GM21367 (cell line): ENCODE results near the gene C4BPA.
A peak's percentile ranks its signal among the peaks of the same experiment; 100 is the strongest.

ENCODE experiments used
- ATAC-seq: cut with Tn5 transposase; IDR thresholded peaks from one replicate; pipeline ENCODE4 v1.9.1; 2021; ENCODE audit not compliant: unreplicated experiment

C4BPA gene

GRCh38 chr1:207077012-207077411 lies 27.0 kb upstream of the C4BPA start:
- no peak for ATAC-seq

GRCh38 chr1:207077470-207078377 lies 26.3 kb upstream of the C4BPA start:
- ATAC-seq, result peak; percentile 51

- ATAC-seq, result no peak
Measured at GRCh38 chr1:207078578-207079132, 25.4 kb upstream of the C4BPA start.

- no peak for ATAC-seq
Measured at GRCh38 chr1:207079706-207080241, 24.3 kb upstream of the C4BPA start.

- no peak for ATAC-seq
Measured at GRCh38 chr1:207081088-207081487, 22.9 kb upstream of the C4BPA start.

- no peak for ATAC-seq
Measured at GRCh38 chr1:207081806-207082205, 22.2 kb upstream of the C4BPA start.

- no peak for ATAC-seq
Measured at GRCh38 chr1:207084232-207084631, 19.8 kb upstream of the C4BPA start.

- ATAC-seq, result no peak
Measured at GRCh38 chr1:207084701-207085180, 19.3 kb upstream of the C4BPA start.

- ATAC-seq, result no peak
Measured at GRCh38 chr1:207085887-207086286, 18.1 kb upstream of the C4BPA start.

GRCh38 chr1:207088161-207088560 lies 15.9 kb upstream of the C4BPA start:
- no peak for ATAC-seq

GRCh38 chr1:207088701-207089626 lies 15.1 kb upstream of the C4BPA start, which contains the start of gene C4BPB:
C4BPB (plus strand) TSS chr1:207088860; CDS start chr1:207089532, 672 bp downstream.
- no peak for ATAC-seq

GRCh38 chr1:207089627-207090355 lies 14.2 kb upstream of the C4BPA start:
- no peak for ATAC-seq

GRCh38 chr1:207091200-207091908 lies 12.7 kb upstream of the C4BPA start:
- no peak for ATAC-seq

GRCh38 chr1:207093944-207094343 lies 10.1 kb upstream of the C4BPA start:
- no peak for ATAC-seq

GRCh38 chr1:207097871-207098324 lies 6.1 kb upstream of the C4BPA start:
- no peak for ATAC-seq

GRCh38 chr1:207101720-207102119 lies 2.3 kb upstream of the C4BPA start:
- ATAC-seq, result no peak

- ATAC-seq, result no peak
Measured at GRCh38 chr1:207102146-207102545, 1.9 kb upstream of the C4BPA start.

GRCh38 chr1:207102659-207103058 lies 1.4 kb upstream of the C4BPA start:
- no peak for ATAC-seq

GRCh38 chr1:207109004-207109403 lies 5.0 kb downstream of the C4BPA start:
- no peak for ATAC-seq
